ENCODE data around the gene CCDC17.

DNA sequence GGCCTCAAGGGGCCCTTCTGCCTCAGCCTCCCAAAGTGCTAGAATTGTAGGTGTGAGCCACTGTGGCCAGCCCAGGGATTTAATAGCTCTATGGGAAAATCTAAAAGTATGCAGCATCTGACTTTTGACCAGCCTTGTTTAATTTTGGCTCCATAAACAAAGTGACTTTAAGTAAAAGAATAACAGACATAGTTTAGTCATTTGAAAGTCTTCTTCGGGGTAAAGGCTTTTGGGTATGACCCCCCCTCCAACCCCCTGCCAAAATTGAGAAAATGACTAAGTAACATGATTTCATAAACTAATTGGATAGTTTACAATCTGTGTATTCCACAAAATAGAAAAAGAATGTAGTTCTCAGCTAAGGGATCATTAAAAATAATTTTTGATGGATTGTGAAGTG, 45.5 kb upstream of the CCDC17 start:
- no peak for TF ChIP-seq POLR2A (IDR thresholded peaks at IDR 0.05; ENCODE audit: extremely low read depth, insufficient read length)
- TF ChIP-seq, protein P1, sequence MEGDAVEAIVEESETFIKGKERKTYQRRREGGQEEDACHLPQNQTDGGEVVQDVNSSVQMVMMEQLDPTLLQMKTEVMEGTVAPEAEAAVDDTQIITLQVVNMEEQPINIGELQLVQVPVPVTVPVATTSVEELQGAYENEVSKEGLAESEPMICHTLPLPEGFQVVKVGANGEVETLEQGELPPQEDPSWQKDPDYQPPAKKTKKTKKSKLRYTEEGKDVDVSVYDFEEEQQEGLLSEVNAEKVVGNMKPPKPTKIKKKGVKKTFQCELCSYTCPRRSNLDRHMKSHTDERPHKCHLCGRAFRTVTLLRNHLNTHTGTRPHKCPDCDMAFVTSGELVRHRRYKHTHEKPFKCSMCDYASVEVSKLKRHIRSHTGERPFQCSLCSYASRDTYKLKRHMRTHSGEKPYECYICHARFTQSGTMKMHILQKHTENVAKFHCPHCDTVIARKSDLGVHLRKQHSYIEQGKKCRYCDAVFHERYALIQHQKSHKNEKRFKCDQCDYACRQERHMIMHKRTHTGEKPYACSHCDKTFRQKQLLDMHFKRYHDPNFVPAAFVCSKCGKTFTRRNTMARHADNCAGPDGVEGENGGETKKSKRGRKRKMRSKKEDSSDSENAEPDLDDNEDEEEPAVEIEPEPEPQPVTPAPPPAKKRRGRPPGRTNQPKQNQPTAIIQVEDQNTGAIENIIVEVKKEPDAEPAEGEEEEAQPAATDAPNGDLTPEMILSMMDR (IDR thresholded peaks at IDR 0.05; ENCODE audit: low read depth, low read length), result no peak
